HG03139 (cell line): ENCODE results near the gene IL17RE.
"Not testable (repeated sequence)": the region's sequence is repeated elsewhere in the genome, so short reads cannot be mapped to it uniquely, and the experiment has no call there.

Experiments used
- ATAC-seq: cut with Tn5 transposase; IDR thresholded peaks from one replicate; pipeline ENCODE4 v1.9.1; 2021; ENCODE audit not compliant: unreplicated experiment

The IL17RE gene

GRCh38 chr3:9932843-9933560 is 30.4 kb downstream of the IL17RE start:
- peak; percentile 52 for ATAC-seq

DNA sequence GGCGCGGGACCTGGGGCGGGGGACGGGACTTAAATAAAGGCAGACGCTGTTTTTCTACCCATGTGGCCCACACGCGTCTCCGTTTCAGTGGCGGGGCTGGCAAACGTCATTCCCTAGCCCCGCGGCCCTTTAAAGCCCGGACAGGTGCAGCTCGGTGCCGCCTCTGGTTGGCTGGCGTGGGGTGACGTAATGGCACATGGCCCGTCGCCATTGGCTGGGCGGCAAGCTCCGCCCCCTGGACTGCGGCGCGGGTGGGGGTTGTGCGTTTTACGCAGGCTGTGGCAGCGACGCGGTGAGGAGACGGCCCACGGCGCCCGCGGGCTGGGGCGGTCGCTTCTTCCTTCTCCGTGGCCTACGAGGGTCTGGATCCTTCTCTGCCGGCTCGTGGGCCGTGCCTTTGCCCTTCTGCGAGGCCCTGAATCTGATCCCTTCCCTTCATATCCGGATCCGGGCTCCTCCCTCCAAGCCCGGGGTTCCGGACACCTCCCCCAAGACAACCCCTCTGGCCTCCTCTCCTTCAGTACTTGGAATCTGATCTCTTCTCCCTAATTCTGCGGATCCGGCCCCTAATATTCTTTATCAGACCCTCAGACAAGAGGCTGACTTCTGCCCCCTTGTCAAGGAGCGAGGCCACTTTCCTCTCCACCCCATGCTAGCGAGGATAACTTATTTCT is 31.1 kb downstream of the IL17RE start, which contains the start of gene CRELD1:
Gene CRELD1, plus strand, starts transcription at position 274 of the 674 bp plus-strand sequence. CDS start 605 bp downstream, outside the sequence.
- peak; percentile 89 for ATAC-seq

DNA sequence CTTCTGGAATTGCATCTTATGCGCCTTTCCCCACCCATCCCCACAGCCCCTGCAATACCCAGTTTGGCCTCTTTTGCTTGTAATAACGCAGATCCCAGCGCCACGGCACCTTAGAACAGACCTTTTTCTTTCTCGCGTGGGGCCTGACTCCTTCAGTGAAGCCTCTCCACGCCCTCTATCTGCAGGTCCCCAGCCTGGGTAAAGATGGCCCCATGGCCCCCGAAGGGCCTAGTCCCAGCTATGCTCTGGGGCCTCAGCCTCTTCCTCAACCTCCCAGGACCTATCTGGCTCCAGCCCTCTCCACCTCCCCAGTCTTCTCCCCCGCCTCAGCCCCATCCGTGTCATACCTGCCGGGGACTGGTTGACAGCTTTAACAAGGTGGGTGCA is 31.6 kb downstream of the IL17RE start:
- no peak for ATAC-seq

DNA sequence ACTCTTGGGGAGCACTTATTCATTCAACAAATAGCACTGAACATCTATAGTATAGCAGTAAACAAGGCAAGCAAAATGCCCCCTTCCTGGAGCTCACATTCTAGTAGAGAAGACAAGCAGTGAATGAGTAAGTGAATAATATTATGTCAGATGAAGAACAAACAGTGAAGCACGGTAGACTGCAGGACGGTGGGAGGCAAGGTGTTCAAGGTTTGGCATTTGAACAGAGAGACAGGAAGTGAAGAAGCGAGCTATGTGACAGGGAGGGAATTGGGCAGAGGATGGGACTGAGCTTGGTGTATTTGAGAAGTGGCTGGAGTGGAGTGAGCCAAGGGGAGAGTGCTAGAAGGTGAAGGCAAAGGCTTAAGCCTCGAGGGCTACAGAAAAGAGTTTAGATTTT is 32.3 kb downstream of the IL17RE start:
- no peak for ATAC-seq

DNA sequence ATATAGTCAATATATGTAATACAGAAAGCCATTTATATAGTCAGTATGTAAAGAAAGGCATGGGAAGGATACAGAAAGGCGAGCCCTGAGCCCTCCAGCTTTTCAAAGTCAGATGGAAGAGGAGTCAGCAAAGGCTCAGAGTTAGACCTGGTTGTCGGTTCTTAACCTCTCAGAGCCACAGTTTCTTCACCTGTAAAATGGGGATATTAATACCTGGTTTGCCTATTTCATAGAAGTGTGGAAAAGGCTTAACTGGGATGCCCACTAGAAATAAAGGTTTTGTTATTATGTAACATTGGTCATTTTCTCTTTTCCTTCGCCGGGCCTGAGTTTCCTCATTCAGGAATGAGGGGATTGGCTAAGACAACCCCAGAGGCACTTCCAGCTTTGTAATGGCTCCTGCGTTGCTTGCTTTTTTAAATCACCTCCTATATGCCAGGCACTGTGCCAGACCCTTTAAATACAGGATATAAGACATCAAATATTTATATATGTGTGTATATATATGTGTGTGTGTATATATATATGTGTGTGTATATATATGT is 33.4 kb downstream of the IL17RE start:
- ATAC-seq = no peak

DNA sequence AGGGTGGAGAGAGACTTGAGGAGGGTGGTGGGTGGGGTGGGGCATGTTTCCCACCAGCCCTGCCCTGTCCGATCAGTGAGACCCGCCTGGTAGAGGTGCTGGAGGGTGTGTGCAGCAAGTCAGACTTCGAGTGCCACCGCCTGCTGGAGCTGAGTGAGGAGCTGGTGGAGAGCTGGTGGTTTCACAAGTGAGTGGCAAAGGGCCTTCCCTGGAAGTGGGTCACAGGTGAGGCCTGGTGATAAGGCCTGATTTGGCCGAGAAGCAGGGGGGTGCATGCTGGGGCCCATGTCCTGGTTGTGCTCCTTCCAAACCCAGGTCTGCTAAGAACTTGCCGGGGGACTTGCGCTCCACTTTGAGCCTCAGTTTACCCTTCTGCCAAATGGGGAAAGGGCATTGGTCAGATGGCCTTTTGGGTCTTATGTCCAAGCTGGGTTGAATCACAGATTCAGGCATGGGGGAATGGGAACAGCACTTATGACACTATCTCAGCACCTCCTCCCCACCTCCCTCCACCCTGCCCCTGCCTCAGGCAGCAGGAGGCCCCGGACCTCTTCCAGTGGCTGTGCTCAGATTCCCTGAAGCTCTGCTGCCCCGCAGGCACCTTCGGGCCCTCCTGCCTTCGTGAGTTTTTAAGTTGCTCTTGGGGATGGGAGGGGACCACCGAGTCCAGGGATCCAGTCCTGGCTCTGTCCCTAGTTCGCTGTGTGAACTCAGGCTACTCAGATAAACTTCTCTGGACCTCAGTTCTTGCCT is 35.0 kb downstream of the IL17RE start:
- no peak for ATAC-seq

DNA sequence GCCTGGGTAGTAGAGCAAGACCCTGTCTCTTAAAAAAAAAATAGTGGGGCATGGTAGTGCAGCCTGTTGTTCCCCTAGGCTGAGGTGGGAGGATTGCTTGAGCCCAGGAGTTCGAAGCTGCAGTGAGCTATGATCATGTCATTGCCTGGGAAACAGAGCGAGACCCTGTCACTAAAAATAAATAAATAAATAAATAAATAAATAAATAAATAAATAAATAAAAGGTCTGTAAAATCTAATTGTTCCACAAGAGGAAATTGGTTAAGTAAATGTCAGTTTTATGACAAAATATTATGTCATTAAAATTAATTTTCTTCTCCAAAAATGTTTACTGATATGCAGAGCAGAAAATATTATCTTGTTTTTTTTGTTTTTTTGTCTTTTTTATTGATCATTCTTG is 36.3 kb downstream of the IL17RE start:
- no peak for ATAC-seq

GRCh38 chr3:9939906-9940305 is 37.3 kb downstream of the IL17RE start:
- ATAC-seq = not testable (repeated sequence)

DNA sequence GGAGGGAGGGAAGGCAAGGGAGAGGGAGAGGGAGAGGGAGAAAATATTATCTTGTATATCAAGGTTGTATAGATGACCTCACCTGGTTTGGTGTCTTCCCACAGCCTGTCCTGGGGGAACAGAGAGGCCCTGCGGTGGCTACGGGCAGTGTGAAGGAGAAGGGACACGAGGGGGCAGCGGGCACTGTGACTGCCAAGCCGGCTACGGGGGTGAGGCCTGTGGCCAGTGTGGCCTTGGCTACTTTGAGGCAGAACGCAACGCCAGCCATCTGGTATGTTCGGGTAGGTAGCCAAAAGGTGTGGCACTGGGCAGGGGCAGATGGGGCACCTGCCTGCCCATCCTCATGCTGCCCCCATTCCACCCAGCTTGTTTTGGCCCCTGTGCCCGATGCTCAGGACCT is 38.1 kb downstream of the IL17RE start:
- no peak for ATAC-seq

GRCh38 chr3:9942164-9942563 is 39.5 kb downstream of the IL17RE start:
- ATAC-seq = no peak

- no peak for ATAC-seq
Observed at GRCh38 chr3:9942934-9943690, 40.5 kb downstream of the IL17RE start.

GRCh38 chr3:9944271-9944670 is 41.6 kb downstream of the IL17RE start:
- ATAC-seq = no peak

DNA sequence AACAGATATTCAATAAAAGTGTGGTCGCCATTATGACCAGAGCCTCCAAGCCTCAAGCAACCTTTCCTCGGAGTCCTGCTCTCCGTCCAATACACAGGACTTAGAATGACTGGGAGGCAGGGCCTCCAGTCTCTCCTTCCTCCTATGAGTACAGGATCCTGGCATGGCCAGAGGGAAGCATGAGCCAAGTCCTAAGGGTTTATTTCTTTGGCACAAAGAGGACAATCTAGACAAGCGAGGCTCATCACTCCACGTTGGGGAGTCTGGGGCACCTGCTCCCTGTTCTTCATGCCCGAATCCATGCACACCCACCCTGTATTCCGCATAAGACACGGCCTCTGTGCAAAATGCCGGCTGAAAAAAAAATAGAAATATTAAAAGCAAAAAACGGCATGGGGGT is 42.7 kb downstream of the IL17RE start:
- no peak for ATAC-seq

GRCh38 chr3:9946112-9947024 is 43.7 kb downstream of the IL17RE start:
- no peak for ATAC-seq

- no peak for ATAC-seq
Observed at GRCh38 chr3:9947025-9947995, 44.7 kb downstream of the IL17RE start.

DNA sequence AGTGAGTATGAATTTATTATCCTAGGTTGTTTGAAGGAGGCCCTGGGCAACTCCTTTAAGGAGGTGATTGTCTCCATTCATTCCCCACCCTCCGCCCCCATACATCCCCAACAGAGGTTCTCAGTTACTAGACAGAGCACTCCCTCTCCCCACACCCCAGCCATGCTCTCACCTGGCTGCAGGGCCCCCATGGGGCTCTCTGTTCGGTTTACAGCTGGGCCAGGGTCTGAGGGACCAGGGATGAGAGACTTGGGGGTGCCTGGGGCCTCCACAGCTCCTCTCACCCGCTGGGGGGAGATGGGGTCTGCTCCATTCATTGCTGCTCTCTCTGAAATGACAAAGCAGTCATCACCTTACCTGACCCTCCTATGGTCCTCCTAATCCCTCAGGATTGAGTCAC is 45.9 kb downstream of the IL17RE start:
- ATAC-seq = no peak

DNA sequence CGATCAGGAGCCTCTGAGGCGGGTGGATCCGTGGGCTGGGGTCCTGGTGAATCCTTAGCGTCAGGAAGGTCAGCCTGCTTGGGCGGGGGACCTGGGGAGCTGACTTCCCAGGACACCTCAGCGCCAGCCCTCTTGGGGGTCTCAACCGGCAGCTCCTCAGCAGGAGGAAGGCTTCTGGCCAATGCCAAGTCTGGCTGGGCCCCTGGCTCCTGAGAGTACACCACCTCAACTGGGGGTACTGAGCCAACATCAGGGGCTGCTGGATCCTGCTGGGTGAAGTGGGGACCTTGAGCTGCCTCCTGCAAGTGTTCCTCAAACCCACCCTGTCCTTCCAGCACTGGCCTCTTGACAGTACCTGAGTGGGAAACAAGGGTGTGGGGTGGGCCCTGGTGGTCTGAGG is 46.5 kb downstream of the IL17RE start:
- no peak for ATAC-seq

GRCh38 chr3:9949626-9950025 is 47.0 kb downstream of the IL17RE start:
- ATAC-seq = no peak

DNA sequence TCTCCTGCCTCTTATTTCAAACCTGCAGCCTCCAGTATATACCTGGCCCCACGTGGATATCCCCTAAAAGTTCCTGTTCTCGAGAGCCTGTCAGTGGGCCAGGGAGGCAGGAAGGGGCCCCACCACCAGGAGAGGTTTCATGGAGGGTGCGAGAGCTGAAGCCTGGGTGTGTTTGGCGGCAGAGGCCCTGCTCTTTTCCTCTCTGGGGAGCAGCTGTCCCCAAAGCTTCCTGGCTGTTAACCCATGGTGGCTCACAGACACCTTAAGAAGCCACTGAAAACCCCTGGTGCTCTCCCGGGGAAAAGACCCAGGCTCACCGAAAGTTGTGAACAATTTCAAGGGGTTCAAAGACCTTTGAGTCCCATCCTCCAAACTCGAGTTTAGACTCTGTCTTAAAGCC is 48.5 kb downstream of the IL17RE start:
- no peak for ATAC-seq
